ENCODE data around the gene TKTL1.

GRCh38 chrX:154367474-154368308 lies 72.1 kb downstream of the TKTL1 start:
- TF ChIP-seq POLR2A (IDR thresholded peaks at IDR 0.05) (no peak), CTCF (IDR thresholded peaks at IDR 0.05) (no peak), EP300 (IDR thresholded peaks at IDR 0.05) (no peak), POLR2AphosphoS5 (IDR thresholded peaks at IDR 0.05) (no peak)
